Stomach (tissue), 4 donors: ENCODE measurements around the gene TMEM213.

Experiments used
- EP300 ChIP-seq: sonication (generic); formaldehyde crosslinking; IDR thresholded peaks from one replicate; pipeline ENCODE4 v1.6.1; 2017; ENCODE audit warnings: antibody characterized with exemption
- TF ChIP-seq, protein P1 (sequence below), 7 experiments: fragments of 450-650 bp in 4 of 7; fragments of 200-600 bp in 3 of 7; sonication (generic) in 3 of 7; IDR thresholded peaks; one replicate each; pipeline ENCODE4 v1.5.1; 2016 to 2019; ENCODE audit warnings: antibody characterized with exemption in 7 of 7, control low read depth in 2 of 7, mild to moderate bottlenecking in 1 of 7

DNA sequence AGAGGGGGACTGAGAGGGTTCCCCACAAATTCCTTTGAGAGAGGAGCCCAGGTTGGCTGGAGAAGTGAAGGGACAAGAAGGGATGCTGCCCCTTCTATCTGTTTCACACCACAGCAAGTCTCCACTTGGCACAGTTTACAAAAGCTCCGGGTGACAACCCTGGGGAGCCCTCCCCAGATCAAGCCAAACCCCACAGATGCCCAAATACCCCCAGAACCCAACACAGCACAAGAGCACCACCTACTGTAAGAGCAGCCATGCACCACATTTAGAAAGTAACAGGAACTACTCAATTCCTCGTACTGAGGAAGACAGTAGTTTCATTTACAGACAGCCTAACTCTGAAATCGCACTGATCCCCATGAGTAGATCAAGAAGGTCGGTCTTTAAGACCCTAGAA is 68.0 kb downstream of the TMEM213 start:
- TF ChIP-seq, protein P1, sequence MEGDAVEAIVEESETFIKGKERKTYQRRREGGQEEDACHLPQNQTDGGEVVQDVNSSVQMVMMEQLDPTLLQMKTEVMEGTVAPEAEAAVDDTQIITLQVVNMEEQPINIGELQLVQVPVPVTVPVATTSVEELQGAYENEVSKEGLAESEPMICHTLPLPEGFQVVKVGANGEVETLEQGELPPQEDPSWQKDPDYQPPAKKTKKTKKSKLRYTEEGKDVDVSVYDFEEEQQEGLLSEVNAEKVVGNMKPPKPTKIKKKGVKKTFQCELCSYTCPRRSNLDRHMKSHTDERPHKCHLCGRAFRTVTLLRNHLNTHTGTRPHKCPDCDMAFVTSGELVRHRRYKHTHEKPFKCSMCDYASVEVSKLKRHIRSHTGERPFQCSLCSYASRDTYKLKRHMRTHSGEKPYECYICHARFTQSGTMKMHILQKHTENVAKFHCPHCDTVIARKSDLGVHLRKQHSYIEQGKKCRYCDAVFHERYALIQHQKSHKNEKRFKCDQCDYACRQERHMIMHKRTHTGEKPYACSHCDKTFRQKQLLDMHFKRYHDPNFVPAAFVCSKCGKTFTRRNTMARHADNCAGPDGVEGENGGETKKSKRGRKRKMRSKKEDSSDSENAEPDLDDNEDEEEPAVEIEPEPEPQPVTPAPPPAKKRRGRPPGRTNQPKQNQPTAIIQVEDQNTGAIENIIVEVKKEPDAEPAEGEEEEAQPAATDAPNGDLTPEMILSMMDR (IDR thresholded peaks at IDR 0.05), result no peak
- no peak for TF ChIP-seq EP300
